ENCODE results near the gene GEMIN5.

The GEMIN5 gene

GRCh38 chr5:154966874-154967273, 28.9 kb upstream of the GEMIN5 start:
- H3K27ac ChIP-seq (ENCODE audit: low read length) = no peak overlapping the region
- H3K4me3 ChIP-seq (ENCODE audit: low read length) = no peak overlapping the region
- no peaks in the 10 kb centered on the region for H3K9me3 ChIP-seq (ENCODE audit: control insufficient read depth, low read depth, low read length)
- no peaks in the 10 kb centered on the region for H3K4me1 ChIP-seq (ENCODE audit: control insufficient read depth, low read depth, low read length)
- H3K36me3 ChIP-seq (ENCODE audit: control insufficient read depth, low read depth, low read length) = peaks cover 13% of the 10 kb centered on the region
- no peaks in the 10 kb centered on the region for H3K27me3 ChIP-seq (ENCODE audit: control insufficient read depth, insufficient read depth, low read length)
- H3K9ac ChIP-seq (ENCODE audit: low read length) = no peak overlapping the region

DNA sequence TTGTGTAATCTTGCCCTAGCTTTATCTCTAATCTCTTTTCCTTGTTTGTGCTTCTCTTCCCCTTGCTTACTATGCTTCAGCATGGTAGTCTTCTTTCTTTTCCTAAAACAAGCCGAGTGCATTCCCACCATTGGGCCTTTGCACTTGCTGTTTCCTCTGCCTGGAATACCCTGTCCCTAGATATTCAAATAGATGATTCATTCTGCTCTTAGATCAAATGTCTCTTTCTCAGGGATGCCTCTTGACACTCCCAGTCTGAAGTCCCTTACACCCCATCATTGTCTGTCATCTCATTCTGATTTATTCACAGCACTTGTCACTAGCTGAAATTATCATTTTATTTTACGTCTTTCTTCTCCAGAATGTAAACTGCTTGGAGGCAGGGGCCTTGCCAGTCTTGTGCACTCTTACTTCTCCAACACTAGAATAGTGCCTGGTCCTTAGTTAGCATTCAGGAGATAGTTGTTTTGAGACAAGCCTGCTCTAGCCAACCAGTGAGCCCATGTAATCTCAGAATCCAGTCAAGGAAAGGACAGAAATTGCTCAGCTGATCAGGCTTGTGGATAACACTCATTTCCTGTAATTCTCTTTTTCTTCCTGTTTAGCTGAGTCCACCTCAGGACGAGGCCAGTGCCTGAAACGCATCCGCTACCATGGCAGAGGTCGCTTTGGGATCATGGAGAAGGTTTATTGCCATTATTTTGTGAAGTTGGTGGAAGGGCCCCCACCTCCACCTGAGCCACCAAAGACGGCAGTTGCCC, 28.2 kb upstream of the GEMIN5 start:
- H3K36me3 ChIP-seq (ENCODE audit: control insufficient read depth, low read depth, low read length) = peaks cover 17% of the 10 kb centered on the region
- H3K27ac ChIP-seq (ENCODE audit: low read length) = no peak overlapping the region
- H3K4me1 ChIP-seq (ENCODE audit: control insufficient read depth, low read depth, low read length) = no peaks in the 10 kb centered on the region

DNA sequence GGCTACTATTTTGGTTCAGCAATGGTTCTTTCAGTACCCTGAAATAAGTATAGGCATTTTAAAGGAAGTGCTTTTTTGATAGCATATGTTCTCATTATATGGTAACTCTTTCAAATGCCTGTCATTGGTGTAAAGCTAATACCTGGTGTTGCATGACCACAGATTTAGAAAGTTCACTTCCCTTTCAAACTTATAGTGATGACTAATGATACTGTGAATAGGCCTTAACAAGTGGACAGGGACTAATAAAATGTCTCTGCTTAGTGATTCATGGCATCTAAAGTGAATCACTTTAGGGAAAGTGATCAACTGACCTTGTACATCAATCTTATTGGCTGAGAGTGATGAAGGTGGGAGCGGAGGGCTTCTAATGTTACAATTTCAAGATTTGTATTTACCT, 24.5 kb upstream of the GEMIN5 start:
- Histone ChIP-seq H3K36me3 (ENCODE audit: control insufficient read depth, low read depth, low read length) (peaks cover 30% of the 10 kb centered on the region), H3K27me3 (ENCODE audit: control insufficient read depth, insufficient read depth, low read length) (no peaks in the 10 kb centered on the region)

More for the DNA sequence above, 28.2 kb upstream of the GEMIN5 start:
- no peak overlapping the region for H3K9ac ChIP-seq (ENCODE audit: low read length)
- H3K9me3 ChIP-seq (ENCODE audit: control insufficient read depth, low read depth, low read length) = no peaks in the 10 kb centered on the region
- no peak overlapping the region for H3K4me3 ChIP-seq (ENCODE audit: low read length)
- H3K27me3 ChIP-seq (ENCODE audit: control insufficient read depth, insufficient read depth, low read length) = no peaks in the 10 kb centered on the region

DNA sequence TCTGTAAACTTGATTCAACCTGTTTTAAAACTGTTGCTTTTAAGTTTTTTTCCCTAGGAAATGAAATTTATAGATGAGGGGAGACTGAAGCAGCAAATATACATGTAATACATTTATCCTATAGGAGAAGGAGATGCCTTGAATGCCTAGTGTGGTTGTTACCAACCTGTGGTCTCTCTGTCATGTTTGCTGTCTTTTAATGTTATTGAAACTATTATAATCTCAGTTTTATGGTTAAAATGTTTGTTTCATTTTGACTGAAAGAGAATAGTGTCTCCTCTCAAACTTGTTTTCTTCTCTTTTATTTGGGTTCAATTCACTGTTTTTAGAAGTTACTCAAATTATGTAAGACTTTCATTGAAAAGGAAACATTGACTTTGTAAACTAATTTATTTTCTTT, 18.7 kb upstream of the GEMIN5 start:
- no peak overlapping the region for H3K27ac ChIP-seq (ENCODE audit: low read length)
- H3K9ac ChIP-seq (ENCODE audit: low read length) = no peak overlapping the region
- no peaks in the 10 kb centered on the region for H3K27me3 ChIP-seq (ENCODE audit: control insufficient read depth, insufficient read depth, low read length)
- no peaks in the 10 kb centered on the region for H3K9me3 ChIP-seq (ENCODE audit: control insufficient read depth, low read depth, low read length)
- peaks cover 25% of the 10 kb centered on the region for H3K36me3 ChIP-seq (ENCODE audit: control insufficient read depth, low read depth, low read length)
- no peak overlapping the region for H3K4me3 ChIP-seq (ENCODE audit: low read length)
- no peaks in the 10 kb centered on the region for H3K4me1 ChIP-seq (ENCODE audit: control insufficient read depth, low read depth, low read length)

More for the DNA sequence above, 24.5 kb upstream of the GEMIN5 start:
- H3K9ac ChIP-seq (ENCODE audit: low read length) = no peak overlapping the region
- H3K9me3 ChIP-seq (ENCODE audit: control insufficient read depth, low read depth, low read length) = no peaks in the 10 kb centered on the region
- H3K4me3 ChIP-seq (ENCODE audit: low read length) = no peak overlapping the region
- no peak overlapping the region for H3K27ac ChIP-seq (ENCODE audit: low read length)
- H3K4me1 ChIP-seq (ENCODE audit: control insufficient read depth, low read depth, low read length) = no peaks in the 10 kb centered on the region

DNA sequence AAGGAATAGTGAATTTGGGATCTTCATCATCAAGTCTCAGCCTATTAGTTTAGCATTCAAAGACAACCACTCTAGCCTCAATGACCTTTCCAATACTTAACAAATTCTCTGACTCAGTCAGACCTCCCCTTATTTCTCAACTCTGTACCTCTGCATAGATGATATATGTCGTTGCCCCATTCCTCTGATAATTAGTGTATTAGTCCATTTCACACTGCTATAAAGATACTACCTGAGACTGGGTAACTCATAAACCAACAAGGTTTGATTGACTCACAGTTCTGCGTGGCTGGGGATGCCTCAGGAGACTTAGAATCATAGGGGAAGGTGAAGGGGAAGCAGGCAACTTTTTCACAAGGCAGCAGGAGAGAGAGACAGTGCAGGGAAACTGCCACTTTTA, 11.8 kb upstream of the GEMIN5 start:
- H3K9ac ChIP-seq (ENCODE audit: low read length) = no peak overlapping the region
- no peaks in the 10 kb centered on the region for H3K9me3 ChIP-seq (ENCODE audit: control insufficient read depth, low read depth, low read length)
- H3K36me3 ChIP-seq (ENCODE audit: control insufficient read depth, low read depth, low read length) = no peaks in the 10 kb centered on the region
- H3K27ac ChIP-seq (ENCODE audit: low read length) = no peak overlapping the region
- no peaks in the 10 kb centered on the region for H3K27me3 ChIP-seq (ENCODE audit: control insufficient read depth, insufficient read depth, low read length)
- no peaks in the 10 kb centered on the region for H3K4me1 ChIP-seq (ENCODE audit: control insufficient read depth, low read depth, low read length)
- H3K4me3 ChIP-seq (ENCODE audit: low read length) = no peak overlapping the region

DNA sequence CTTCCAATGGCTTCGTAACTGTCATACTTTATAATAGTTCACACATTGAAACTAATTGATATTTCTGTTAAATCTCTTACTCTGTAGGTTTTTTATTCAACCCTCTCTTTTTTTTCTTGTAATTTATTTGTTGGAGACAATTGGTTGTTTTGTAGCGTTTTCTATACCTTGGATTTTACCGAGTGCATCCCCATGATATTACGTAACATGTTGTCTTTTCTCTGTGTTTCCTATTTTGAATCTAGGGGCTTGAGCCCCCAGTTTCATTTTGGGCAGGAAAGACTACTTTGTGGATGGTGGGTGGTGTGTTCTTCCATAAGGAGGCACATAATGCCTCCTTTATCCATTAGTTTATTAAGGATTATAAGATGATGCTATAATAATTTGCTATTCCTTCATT, 10.3 kb upstream of the GEMIN5 start:
- no peaks in the 10 kb centered on the region for H3K9me3 ChIP-seq (ENCODE audit: control insufficient read depth, low read depth, low read length)
- H3K27me3 ChIP-seq (ENCODE audit: control insufficient read depth, insufficient read depth, low read length) = no peaks in the 10 kb centered on the region
- no peak overlapping the region for H3K27ac ChIP-seq (ENCODE audit: low read length)
- no peaks in the 10 kb centered on the region for H3K36me3 ChIP-seq (ENCODE audit: control insufficient read depth, low read depth, low read length)
- no peak overlapping the region for H3K4me3 ChIP-seq (ENCODE audit: low read length)
- no peaks in the 10 kb centered on the region for H3K4me1 ChIP-seq (ENCODE audit: control insufficient read depth, low read depth, low read length)
- no peak overlapping the region for H3K9ac ChIP-seq (ENCODE audit: low read length)

- H3K9ac ChIP-seq (ENCODE audit: low read length) = no peak overlapping the region
- H3K36me3 ChIP-seq (ENCODE audit: control insufficient read depth, low read depth, low read length) = no peaks in the 10 kb centered on the region
- H3K4me3 ChIP-seq (ENCODE audit: low read length) = no peak overlapping the region
- no peaks in the 10 kb centered on the region for H3K4me1 ChIP-seq (ENCODE audit: control insufficient read depth, low read depth, low read length)
- H3K27me3 ChIP-seq (ENCODE audit: control insufficient read depth, insufficient read depth, low read length) = no peaks in the 10 kb centered on the region
- no peak overlapping the region for H3K27ac ChIP-seq (ENCODE audit: low read length)
- no peaks in the 10 kb centered on the region for H3K9me3 ChIP-seq (ENCODE audit: control insufficient read depth, low read depth, low read length)
These were observed 9.8 kb upstream of the GEMIN5 start for GRCh38 chr5:154947778-154948177.

DNA sequence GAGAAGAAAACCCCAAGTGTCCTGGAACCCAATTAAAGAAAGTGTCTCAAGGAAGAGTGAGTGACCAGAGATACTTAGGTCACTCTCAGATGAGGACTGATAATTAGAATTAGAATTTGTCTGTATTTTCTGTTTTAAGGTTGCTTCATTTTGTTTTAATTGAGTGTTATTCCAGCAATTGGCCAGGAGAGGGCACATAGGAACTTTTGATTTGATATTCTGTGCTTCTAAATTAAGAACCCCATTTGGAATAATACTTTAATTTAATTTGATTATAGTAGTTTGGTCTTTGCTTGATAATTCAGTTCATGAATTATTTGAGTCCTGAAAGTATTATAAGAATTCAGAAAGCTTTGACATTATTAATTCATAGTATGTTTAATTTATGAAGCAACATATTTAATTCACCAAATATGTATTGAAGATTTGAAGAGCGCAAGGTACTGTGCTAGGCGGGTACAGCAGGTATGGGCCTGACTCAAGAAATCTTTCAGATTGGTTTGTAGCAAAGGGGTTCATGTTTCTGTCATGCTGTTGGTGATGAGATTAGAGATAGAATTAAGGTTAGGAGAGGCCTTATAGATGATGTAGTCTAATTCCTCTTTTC, 7.8 kb upstream of the GEMIN5 start:
- Histone ChIP-seq H3K4me1 (ENCODE audit: control insufficient read depth, low read depth, low read length) (peaks cover under 1% of the 10 kb centered on the region), H3K27me3 (ENCODE audit: control insufficient read depth, insufficient read depth, low read length) (no peaks in the 10 kb centered on the region), H3K9me3 (ENCODE audit: control insufficient read depth, low read depth, low read length) (no peaks in the 10 kb centered on the region), H3K27ac (ENCODE audit: low read length) (no peak overlapping the region), H3K9ac (ENCODE audit: low read length) (no peak overlapping the region), H3K36me3 (ENCODE audit: control insufficient read depth, low read depth, low read length) (no peaks in the 10 kb centered on the region), H3K4me3 (ENCODE audit: low read length) (no peak overlapping the region)

- Histone ChIP-seq H3K4me1 (ENCODE audit: control insufficient read depth, low read depth, low read length) (peaks cover 4% of the 10 kb centered on the region), H3K4me3 (ENCODE audit: low read length) (no peak overlapping the region), H3K9ac (ENCODE audit: low read length) (no peak overlapping the region), H3K9me3 (ENCODE audit: control insufficient read depth, low read depth, low read length) (no peaks in the 10 kb centered on the region), H3K27me3 (ENCODE audit: control insufficient read depth, insufficient read depth, low read length) (no peaks in the 10 kb centered on the region), H3K27ac (ENCODE audit: low read length) (no peak overlapping the region), H3K36me3 (ENCODE audit: control insufficient read depth, low read depth, low read length) (no peaks in the 10 kb centered on the region)
These were observed 6.7 kb upstream of the GEMIN5 start for GRCh38 chr5:154944716-154945115.

GRCh38 chr5:154943527-154943926, 5.5 kb upstream of the GEMIN5 start:
- Histone ChIP-seq H3K27ac (ENCODE audit: low read length) (no peak overlapping the region), H3K9ac (ENCODE audit: low read length) (no peak overlapping the region)

DNA sequence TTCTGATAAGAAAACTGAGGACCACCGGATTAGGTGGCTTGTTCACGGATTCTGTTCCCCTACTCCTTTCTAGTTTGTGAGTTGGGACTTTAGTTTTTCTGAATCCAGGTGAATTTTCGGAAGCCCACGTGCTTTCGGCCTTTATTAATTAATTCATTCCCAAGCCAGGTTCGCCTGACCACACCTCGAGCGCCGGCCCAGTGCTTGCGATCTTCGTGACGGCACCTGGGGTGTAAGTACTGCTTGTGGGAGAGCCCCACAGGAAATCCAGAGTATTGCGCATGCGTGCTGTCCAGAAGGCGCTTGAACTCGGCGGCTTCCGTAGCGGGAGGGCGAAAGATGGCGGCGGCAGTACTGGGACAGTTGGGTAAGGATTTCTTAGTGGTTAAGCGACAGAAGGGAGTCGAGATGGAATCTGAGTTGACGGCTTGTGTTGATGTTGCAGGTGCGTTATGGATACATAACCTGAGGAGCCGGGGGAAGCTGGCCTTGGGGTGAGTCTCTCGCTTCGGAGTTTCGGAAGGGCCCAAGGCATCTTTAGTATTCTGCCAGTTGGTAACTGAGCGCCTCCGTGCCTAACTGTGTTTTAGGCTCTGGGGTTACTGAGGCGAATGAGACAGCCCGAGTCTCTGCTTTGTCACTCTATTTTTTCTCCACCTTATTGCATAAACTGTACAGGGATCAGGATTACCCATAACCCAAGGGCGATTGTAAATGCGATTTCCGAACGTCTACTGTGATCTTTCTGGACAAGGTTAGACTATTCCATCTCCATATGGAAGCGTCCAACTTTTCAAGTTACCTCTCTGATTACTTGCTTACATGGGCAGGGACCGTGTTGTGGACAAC, 3.0 kb upstream of the GEMIN5 start, which contains the start of gene MRPL22:
Gene MRPL22 (plus strand): TSS at position 302 of the 849 bp plus-strand sequence. CDS start 38 bp downstream, at position 340.
- Histone ChIP-seq H3K36me3 (ENCODE audit: control insufficient read depth, low read depth, low read length) (no peaks in the 10 kb centered on the region), H3K9me3 (ENCODE audit: control insufficient read depth, low read depth, low read length) (no peaks in the 10 kb centered on the region), H3K4me3 (ENCODE audit: low read length) (peak within 1 kb of the TSS; percentile 85), H3K4me1 (ENCODE audit: control insufficient read depth, low read depth, low read length) (peaks cover 11% of the 10 kb centered on the region), H3K27ac (ENCODE audit: low read length) (peak within 1 kb of the TSS; percentile 38), H3K9ac (ENCODE audit: low read length) (peak within 1 kb of the TSS; percentile 85), H3K27me3 (ENCODE audit: control insufficient read depth, insufficient read depth, low read length) (no peaks in the 10 kb centered on the region)

More at GRCh38 chr5:154943527-154943926, 5.5 kb upstream of the GEMIN5 start:
- Histone ChIP-seq H3K36me3 (ENCODE audit: control insufficient read depth, low read depth, low read length) (no peaks in the 10 kb centered on the region), H3K9me3 (ENCODE audit: control insufficient read depth, low read depth, low read length) (no peaks in the 10 kb centered on the region), H3K27me3 (ENCODE audit: control insufficient read depth, insufficient read depth, low read length) (no peaks in the 10 kb centered on the region), H3K4me3 (ENCODE audit: low read length) (no peak overlapping the region), H3K4me1 (ENCODE audit: control insufficient read depth, low read depth, low read length) (peaks cover 4% of the 10 kb centered on the region)
